HepG2 (cell line): ENCODE data around the gene SLC2A4. TPM values are rescaled to one million over a fixed set of nuclear protein-coding genes. Genes with fewer than 3 reads are reported as not detected.

ENCODE experiments used
- DZIP1 ChIP-seq: sonication (generic); formaldehyde crosslinking; IDR thresholded peaks from 2 replicates; pipeline ENCODE4 v1.5.0; 2020; ENCODE audit warnings: mild to moderate bottlenecking, missing genetic modification reagents
- GABPA ChIP-seq, 2 experiments: IDR thresholded peaks; 2 replicates each; pipeline ENCODE4 v1.6.1; 2011 to 2016; ENCODE audit warnings: low read depth in 2 of 2, low read length in 1 of 2, missing biosample characterization in 1 of 2, missing genetic modification characterization in 1 of 2
- HOXD1 ChIP-seq: sonication (generic); formaldehyde crosslinking; IDR thresholded peaks from 2 replicates; pipeline ENCODE4 v1.5.0; 2020; ENCODE audit warnings: missing genetic modification reagents
- JARID2 ChIP-seq: sonication (generic); formaldehyde crosslinking; IDR thresholded peaks from 2 replicates; pipeline ENCODE4 v1.8.1; 2023; ENCODE audit warnings: missing genetic modification reagents, inconsistent platforms; ENCODE audit not compliant: insufficient replicate concordance
- MBD4 ChIP-seq: IDR thresholded peaks from 2 replicates; pipeline ENCODE4 v1.6.1; 2012; ENCODE audit warnings: low read length, inconsistent platforms, borderline replicate concordance
- MED8 ChIP-seq: sonication (generic); formaldehyde crosslinking; IDR thresholded peaks from 2 replicates; pipeline ENCODE4 v1.8.1; 2023; ENCODE audit warnings: mild to moderate bottlenecking, missing genetic modification reagents; ENCODE audit not compliant: insufficient replicate concordance
- TEAD2 ChIP-seq: sonication (generic); formaldehyde crosslinking; IDR thresholded peaks from 2 replicates; pipeline ENCODE4 v1.9.0; 2021; ENCODE audit warnings: missing genetic modification reagents
- ZFP90 ChIP-seq: sonication (generic); formaldehyde crosslinking; IDR thresholded peaks from 2 replicates; pipeline ENCODE4 v1.8.0; 2022; ENCODE audit warnings: missing genetic modification reagents, mild to moderate bottlenecking, inconsistent platforms, borderline replicate concordance
- ZHX2 ChIP-seq, 2 experiments: sonication (generic) in 1 of 2; formaldehyde crosslinking in 1 of 2; IDR thresholded peaks; 2 replicates each; pipeline versions ENCODE4 v1.6.1 to v1.9.0; 2014 to 2022; ENCODE audit warnings: antibody characterized with exemption in 1 of 2, borderline replicate concordance in 1 of 2, inconsistent platforms in 1 of 2, low read depth in 1 of 2, missing genetic modification reagents in 1 of 2
- ZNF230 ChIP-seq: sonication (generic); formaldehyde crosslinking; IDR thresholded peaks from 2 replicates; pipeline ENCODE4 v1.4.0; 2020; ENCODE audit warnings: mild to moderate bottlenecking, missing genetic modification reagents
- ZSCAN30 ChIP-seq: sonication (generic); formaldehyde crosslinking; IDR thresholded peaks from 2 replicates; pipeline ENCODE4 v1.5.0; 2020; ENCODE audit warnings: mild to moderate bottlenecking, missing genetic modification reagents
- polyA plus RNA-seq, 8 experiments: library from polyadenylated mRNA; depleted of rRNA in 3 of 8; stranded (reverse) in 7 of 8; unstranded in 1 of 8; fragments of >200 nt; fragmentation: Illumina TruSeq in 4 of 8; extraction: Trizol in 4 of 8; gene quantifications; 2 replicates each; pipeline versions ENCODE4 v1.2.1 to v1.2.3, GENCODE V29; 2011 to 2016; ENCODE audit warnings: low read depth in 4 of 8, missing spikeins in 1 of 8, mixed read lengths in 1 of 8; ENCODE audit not compliant: insufficient read depth in 1 of 8
- total RNA-seq, 5 experiments: library from RNA; depleted of rRNA; stranded (reverse); fragments of >200 nt; fragmentation: Illumina TruSeq; extraction: Trizol; gene quantifications; 2 replicates each; pipeline ENCODE4 v1.2.3, GENCODE V29; 2016; ENCODE audit warnings: low read depth in 1 of 5
- TF ChIP-seq, protein P1 (sequence below): sonication (generic); formaldehyde crosslinking; IDR thresholded peaks from 2 replicates; pipeline ENCODE4 v1.4.0; 2020; ENCODE audit warnings: missing genetic modification reagents
- TF ChIP-seq, protein P2 (sequence below): sonication (generic); formaldehyde crosslinking; IDR thresholded peaks from 2 replicates; pipeline ENCODE4 v1.8.0; 2022; ENCODE audit warnings: missing genetic modification reagents, mild to moderate bottlenecking, borderline replicate concordance

SLC2A4 gene
- total and polyA plus RNA-seq, 2 of the 13 experiments (the other 11 are each of a cell fraction or from before 2014, with no cell fraction given): 4.9 to 5.8 TPM

GRCh38 chr17:7242717-7243452 lies 38.6 kb upstream of the SLC2A4 start (continued):
- TF ChIP-seq DZIP1 (CRISPR knock-in tag) (0 out of 2 replicates have a peak, but pooled peaks have one; percentile 43), JARID2 (CRISPR knock-in tag) (no peak), ZHX2 (IDR thresholded peaks at IDR 0.05; ENCODE audit: low read depth) (peak; percentile 72; the same call in 1 of the 2 replicates), ZHX2 (CRISPR knock-in tag; IDR thresholded peaks at IDR 0.05; ENCODE audit: borderline replicate concordance) (no peak), ZSCAN30 (no peak; the same call in 1 of the 2 replicates), MBD4 (0 out of 2 replicates have a peak, but pooled peaks have one; percentile 83), HOXD1 (CRISPR knock-in tag) (0 out of 2 replicates have a peak, but pooled peaks have one; percentile 30), TEAD2 (CRISPR knock-in tag) (no peak), MED8 (CRISPR knock-in tag) (no peak), GABPA (IDR thresholded peaks at IDR 0.05; ENCODE audit: low read depth, low read length) (peak; percentile 23; the same call in 1 of the 2 replicates), GABPA (CRISPR knock-in tag; IDR thresholded peaks at IDR 0.05; ENCODE audit: low read depth) (peak; percentile 73), ZNF230 (CRISPR knock-in tag) (peak; percentile 74), ZFP90 (CRISPR knock-in tag) (0 out of 2 replicates have a peak, but pooled peaks have one; percentile 27)
- TF ChIP-seq, protein P1, sequence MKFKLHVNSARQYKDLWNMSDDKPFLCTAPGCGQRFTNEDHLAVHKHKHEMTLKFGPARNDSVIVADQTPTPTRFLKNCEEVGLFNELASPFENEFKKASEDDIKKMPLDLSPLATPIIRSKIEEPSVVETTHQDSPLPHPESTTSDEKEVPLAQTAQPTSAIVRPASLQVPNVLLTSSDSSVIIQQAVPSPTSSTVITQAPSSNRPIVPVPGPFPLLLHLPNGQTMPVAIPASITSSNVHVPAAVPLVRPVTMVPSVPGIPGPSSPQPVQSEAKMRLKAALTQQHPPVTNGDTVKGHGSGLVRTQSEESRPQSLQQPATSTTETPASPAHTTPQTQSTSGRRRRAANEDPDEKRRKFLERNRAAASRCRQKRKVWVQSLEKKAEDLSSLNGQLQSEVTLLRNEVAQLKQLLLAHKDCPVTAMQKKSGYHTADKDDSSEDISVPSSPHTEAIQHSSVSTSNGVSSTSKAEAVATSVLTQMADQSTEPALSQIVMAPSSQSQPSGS (CRISPR knock-in tag): peak; percentile 57; the same call in 1 of the 2 replicates
- TF ChIP-seq, protein P2, sequence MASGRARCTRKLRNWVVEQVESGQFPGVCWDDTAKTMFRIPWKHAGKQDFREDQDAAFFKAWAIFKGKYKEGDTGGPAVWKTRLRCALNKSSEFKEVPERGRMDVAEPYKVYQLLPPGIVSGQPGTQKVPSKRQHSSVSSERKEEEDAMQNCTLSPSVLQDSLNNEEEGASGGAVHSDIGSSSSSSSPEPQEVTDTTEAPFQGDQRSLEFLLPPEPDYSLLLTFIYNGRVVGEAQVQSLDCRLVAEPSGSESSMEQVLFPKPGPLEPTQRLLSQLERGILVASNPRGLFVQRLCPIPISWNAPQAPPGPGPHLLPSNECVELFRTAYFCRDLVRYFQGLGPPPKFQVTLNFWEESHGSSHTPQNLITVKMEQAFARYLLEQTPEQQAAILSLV (CRISPR knock-in tag): peak; percentile 83
